ENCODE measurements around the gene POLR2E.
A peak's percentile ranks its signal among the peaks of the same experiment; 100 is the strongest.

The POLR2E gene

DNA sequence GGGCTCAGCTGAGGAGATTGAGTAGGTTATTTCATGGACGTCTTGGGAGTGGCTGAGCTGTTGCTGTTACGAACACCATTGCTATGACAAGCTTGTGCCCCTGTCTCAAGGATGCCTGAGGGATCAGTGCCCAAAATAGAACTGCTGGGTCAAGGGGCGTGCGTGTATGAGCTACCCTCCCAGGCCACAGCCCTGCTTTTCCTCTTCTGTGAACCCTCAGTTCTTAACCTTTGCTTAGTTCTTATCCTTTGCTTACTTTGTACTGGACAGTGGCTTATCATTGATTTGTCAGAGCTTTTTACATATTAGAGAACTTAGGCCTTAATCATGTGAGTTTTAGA, 19.2 kb downstream of the POLR2E start:
- DNase-seq = no peak

GRCh38 chr19:1074544-1075283, 20.5 kb downstream of the POLR2E start:
- peak; percentile 80 for DNase-seq

GRCh38 chr19:1073956-1074517, 21.1 kb downstream of the POLR2E start:
- no peak for DNase-seq

DNA sequence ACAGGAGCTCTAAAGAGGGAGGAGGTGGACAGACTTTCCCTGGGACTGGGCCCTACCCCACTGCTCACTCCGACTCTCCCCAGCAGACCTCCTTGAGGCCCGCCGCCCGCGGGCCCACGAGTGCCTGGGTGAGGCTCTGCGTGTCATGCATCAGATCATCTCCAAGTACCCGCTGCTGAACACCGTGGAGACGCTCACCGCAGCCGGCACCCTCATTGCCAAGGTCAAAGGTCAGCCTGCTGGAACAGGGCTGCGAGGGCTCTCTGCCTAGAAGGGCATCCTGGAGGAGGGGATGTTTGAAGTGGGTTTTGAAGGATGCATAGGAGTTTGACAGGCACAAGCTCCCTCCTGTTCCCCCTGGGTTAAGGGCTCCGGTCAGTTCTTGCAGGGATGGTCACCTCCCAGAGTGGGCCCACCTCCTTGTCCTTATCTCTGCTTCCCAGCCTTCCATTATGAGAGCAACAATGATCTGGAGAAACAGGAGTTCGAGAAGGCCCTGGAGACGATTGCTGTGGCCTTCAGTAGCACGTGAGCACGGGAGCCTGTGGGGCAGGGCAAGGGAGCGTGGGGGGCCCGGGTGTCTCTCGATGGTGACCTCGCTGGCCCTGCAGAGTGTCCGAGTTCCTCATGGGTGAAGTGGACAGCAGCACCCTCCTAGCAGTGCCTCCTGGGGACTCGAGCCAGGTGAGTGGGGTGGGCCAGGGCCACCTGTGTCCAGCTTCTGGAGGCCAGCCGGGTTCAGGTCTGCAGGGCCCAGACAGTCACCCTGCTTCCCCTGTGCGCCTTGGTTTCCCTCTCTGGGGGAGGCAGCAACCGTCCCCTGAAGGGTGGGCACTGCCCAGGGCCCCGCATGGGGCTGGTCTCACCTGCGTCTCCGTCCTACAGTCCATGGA, 21.9 kb downstream of the POLR2E start:
- no peak for DNase-seq

DNA sequence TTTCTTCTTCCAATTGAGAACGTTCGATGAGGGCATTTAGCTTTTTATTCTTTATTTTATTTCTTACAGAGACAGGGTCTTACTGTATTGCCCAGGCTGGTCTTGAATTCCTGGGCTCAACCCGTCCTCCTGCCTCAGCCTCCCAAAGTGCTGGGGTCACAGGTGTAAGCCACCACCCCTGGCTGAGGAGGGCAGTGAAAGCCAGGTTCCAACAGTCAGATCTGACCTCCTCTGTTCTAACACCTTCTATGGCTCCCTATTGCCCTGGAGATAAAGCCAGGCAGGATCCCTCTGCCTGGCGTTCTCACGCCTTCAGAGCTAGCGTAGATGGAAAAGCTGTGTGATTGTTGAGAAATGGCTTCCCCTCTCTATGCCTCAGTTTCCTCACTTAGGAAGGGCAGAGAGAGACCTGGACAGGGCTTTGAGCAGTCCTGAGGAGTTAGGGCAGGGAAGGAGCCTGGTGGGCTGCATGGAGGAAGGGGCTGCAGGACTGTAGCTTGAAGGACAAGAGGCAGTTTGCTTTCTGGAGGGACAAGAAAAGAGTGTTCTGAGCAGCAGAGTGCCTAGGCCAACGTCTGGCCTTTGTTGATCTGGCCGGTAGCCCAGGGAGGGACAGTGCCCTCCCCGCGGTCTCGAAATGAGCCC, 22.7 kb downstream of the POLR2E start:
- no peak for DNase-seq

DNA sequence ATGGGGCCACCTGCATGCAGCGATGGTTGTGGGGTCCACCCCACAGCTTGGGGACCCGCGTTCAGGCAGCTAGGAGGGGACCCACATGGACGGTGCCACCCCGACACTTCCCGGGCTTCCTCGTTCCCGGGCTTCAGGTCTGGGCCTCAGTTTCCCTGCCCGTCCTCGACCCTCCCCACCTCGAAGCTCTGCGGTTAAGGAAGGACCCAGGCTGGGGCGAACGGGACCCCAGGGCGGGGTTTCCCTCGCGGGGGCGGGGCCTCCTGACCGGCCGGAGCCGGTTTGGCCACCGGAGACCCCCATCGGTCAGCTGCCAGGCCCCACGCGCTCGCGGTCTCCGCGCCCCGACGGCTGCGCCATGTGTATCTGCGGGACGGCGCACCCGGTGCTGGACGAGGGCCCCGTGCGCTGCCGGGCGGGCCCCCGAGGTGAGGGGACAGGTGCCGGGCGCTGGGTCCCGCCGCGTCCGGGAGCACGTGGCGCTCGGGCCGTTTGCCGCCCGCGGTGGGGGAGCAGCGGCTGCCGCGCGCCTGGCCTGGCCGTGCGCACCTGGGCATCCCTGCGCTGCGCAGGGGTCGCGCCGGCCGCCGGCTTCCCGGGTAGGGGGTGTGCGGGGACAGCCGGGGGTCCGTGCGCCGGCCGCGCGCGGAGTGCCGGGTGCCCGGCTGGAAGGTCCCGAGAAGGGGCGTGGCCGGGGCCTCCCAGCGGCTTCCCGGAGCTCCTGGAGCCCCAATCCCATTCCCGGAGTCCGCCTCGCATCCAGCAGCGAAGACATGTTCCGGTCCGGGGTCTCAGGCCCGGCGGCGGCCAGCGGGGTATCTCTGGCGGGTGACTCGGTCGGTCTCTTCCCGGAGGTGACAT, 24.0 kb downstream of the POLR2E start:
- DNase-seq = no peak

DNA sequence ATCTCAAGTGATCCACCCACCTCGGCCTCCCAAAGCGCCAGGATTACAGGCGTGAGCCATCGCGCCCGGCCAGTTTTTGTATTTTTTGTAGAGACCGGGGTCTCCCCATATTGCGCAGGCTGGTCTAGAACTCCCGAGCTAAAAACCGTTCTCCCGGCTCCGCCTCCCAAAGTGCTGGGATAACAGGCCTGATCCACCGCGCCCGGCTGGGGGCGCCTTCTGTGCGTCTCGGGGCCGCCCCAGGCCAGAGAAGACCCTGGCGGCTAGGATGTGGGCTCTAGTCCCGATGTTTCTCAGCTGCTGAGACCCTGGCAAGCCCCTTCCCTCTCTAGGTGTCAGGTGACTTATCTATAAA, 24.6 kb downstream of the POLR2E start:
- DNase-seq = no peak

GRCh38 chr19:1069009-1069779, 26.0 kb downstream of the POLR2E start:
- peak; percentile 65 for DNase-seq

DNA sequence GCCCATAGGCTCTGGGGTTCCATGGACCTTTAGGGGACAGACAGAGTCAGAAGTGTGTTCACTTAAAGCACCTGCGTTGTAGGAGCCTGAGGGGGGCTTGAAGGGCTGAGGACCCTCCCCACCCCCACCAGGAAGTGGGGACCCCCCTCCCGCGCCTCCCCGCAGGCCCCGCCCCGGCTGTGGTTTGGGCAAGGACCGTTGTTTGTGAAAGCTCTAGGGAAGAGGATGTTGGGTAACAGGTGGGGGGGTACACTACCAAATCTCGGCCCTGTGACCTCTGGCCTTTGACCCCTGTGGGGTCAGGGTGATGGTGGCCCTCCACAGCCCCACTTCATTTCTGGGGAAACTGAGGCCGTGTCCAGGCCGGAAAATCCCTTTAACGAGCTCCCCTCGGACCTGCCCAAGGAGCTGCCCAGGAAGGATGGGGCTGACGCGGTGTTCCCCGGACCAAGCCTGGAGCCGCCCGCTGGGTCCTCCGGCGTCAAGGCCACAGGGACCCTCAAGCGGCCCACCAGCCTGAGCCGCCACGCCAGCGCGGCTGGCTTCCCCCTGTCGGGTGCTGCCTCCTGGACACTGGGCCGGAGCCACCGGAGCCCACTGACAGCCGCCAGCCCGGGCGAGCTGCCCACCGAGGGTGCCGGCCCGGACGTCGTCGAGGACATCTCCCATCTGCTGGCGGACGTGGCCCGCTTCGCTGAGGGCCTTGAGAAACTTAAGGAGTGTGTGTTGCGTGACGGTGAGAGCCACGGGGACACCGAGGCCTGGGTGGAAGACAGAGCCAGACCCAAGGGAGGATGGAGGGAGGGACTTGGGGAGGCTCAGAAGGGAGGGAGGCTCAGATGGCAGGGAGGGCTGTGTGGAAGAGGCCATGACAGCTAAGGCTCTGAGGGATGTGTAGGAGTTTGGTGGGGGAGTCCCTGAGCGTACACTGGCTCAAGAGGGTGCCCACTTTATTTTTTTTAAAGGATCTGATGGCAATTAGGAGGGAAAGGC, 26.9 kb downstream of the POLR2E start:
- no peak for DNase-seq

DNA sequence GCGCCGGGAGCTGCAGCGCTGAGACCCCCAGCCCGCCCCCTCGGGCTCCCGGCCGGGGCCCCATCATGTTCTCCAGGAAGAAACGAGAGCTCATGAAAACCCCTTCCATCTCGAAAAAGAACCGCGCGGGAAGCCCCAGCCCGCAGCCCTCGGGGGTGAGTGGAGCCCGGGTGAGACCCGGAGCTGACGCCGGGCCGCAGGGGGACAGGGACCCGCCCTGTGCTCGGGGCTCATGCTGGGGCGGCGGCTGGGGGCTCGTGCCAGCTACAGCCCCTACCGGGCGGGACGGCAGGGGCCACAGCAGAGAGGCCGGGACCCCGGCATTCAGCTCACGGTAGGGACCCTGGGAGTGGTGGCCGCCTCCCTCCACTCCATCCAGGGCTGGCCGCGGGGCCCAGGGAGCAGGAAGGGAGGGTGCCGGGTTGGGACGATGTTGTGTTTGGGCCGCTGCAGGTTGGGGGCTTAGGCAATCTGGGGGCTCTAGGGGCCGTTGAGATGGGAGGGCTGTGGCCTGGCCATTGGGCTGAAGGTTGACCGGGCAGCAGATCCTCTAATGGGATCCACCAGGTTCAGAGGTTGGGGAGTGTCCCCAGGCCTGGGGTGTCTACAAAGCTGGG, 27.7 kb downstream of the POLR2E start:
- peak; percentile 50 for DNase-seq

DNA sequence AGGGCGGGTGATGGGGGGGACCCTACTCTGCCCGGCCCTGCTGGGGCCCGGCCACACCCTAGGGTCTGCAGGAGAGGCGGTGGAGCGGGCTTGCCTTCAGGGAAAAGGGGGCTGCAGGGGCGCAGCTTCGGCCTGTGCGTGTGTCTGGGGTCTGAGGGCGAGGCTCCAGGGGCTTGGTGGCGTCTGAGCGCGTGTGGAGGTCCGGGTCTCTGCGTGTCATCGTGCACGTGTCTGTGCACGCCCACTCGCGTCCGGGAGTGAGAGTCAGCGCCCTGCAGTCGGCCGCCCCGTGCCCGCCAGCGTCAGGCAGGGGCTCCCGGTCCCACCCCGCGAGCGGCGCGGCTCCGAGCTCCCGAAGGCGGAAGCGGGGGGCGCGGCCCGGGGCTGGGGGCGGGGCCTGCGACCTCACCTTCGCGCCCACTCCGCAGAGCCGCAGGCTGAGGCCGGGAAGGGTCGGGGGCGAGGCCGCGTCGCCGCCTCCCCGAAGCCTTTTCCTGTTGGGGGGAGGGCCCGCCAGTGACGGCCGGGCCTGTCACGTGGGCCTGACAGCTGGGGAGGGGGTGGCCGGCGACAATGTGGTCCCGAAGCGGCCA, 28.3 kb downstream of the POLR2E start, which contains the start of gene ARHGAP45:
Gene ARHGAP45 (plus strand): TSS at position 420 of the 593 bp plus-strand sequence. CDS start 239 bp downstream, outside the sequence.
- peak; percentile 80 for DNase-seq

GRCh38 chr19:1066251-1066747, 28.9 kb downstream of the POLR2E start:
- no peak for DNase-seq

GRCh38 chr19:1065606-1066109, 29.5 kb downstream of the POLR2E start:
- DNase-seq = no peak

DNA sequence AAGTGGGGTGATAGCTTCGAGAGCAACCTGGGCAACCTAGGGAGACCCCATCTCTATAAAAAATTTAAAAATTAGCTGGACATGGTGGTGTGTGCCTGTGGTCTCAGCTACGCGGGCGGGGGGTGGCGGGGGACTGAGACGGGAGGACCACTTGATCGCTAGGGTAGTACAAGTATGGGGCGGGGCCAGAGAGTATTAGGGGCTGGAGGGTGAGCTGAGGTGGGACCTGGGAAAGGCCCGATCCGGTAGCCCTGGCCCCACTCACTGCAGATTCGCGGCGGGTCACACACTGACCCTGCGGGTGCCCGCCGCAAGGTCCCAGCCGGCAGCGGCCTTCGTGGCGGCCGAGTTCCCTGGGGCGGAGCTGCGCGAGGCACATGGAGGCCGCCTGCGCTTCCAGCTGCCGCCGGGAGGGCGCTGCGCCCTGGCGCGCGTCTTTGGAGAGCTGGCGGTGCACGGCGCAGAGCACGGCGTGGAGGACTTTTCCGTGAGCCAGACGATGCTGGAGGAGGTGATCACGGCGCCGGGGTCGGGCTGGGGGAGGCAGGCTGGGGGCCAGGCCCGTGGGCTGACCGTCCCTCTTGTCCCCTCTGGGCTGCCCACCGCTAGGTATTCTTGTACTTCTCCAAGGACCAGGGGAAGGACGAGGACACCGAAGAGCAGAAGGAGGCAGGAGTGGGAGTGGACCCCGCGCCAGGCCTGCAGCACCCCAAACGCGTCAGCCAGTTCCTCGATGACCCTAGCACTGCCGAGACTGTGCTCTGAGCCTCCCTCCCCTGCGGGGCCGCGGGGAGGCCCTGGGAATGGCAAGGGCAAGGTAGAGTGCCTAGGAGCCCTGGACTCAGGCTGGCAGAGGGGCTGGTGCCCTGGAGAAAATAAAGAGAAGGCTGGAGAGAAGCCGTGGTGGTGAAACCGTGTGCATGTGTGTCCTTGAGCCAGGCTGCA, 30.2 kb downstream of the POLR2E start:
- DNase-seq = peak; percentile 71

- no peak for DNase-seq
These were observed 31.1 kb downstream of the POLR2E start for GRCh38 chr19:1063909-1064660.

GRCh38 chr19:1063030-1063908, 31.9 kb downstream of the POLR2E start:
- DNase-seq = peak; percentile 87

All from stimulated activated CD4-positive, alpha-beta T cell treated with anti-CD3 and anti-CD28 coated beads, Interleukin-1b, Interleukin-23, amount 100 ng/mL, for 48 hours (primary cell).